ENCODE results near the gene SLC16A1.

DNA sequence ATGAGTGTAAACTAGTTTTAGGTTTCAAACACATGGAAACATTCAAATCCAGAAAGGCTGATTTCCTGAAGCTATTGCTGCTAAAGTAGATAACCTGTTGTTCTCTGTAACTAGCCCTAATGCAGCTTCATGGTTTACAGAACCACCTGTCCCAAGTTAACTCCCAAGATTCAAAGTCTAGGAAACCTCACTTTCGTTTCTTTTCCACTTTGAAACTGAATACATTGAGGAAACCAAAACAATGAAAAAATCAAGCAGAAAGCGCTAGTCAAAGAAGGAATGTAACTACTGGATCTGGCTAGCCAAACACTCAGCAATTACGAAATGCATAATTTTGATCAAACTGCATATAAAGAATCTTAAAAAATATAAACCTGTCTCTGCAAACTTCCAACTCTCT is 17.8 kb downstream of the SLC16A1 start:
- TF ChIP-seq, protein P1, sequence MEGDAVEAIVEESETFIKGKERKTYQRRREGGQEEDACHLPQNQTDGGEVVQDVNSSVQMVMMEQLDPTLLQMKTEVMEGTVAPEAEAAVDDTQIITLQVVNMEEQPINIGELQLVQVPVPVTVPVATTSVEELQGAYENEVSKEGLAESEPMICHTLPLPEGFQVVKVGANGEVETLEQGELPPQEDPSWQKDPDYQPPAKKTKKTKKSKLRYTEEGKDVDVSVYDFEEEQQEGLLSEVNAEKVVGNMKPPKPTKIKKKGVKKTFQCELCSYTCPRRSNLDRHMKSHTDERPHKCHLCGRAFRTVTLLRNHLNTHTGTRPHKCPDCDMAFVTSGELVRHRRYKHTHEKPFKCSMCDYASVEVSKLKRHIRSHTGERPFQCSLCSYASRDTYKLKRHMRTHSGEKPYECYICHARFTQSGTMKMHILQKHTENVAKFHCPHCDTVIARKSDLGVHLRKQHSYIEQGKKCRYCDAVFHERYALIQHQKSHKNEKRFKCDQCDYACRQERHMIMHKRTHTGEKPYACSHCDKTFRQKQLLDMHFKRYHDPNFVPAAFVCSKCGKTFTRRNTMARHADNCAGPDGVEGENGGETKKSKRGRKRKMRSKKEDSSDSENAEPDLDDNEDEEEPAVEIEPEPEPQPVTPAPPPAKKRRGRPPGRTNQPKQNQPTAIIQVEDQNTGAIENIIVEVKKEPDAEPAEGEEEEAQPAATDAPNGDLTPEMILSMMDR (conservative IDR thresholded peaks at IDR 0.05; ENCODE audit: low read depth, low read length): no peak
- TF ChIP-seq EZH2 (IDR thresholded peaks at IDR 0.05; ENCODE audit: borderline replicate concordance, low read depth, low read length, poor library complexity, severe bottlenecking): no peak
